ENCODE data around the gene TOMM5.
"Not testable (repeated sequence)": the region's sequence is repeated elsewhere in the genome, so short reads cannot be mapped to it uniquely, and the experiment has no call there.

The TOMM5 gene

DNA sequence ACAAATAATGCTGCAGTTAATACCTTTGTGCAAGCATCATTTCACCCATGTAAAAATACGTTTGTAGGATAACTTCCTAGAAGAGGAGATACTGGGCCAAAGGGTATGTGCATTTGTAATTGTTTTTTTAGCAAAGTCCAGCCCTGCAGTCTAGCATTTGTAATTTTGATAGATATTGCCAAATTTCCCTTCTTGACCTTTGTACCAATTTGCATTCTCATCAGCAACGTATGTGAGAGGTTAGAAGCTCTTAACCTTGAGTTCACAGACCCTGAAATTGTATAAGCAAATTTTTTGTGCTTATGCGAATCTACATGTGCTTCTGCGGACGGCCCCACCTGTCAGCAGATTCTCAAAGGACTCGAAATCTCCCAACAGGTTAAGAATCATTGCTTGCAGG is 18.6 kb upstream of the TOMM5 start:
- DNase-seq (ENCODE audit: low read depth) = no peak

GRCh38 chr9:37609735-37610397 is 17.5 kb upstream of the TOMM5 start:
- DNase-seq (ENCODE audit: low read depth) = no peak

- DNase-seq (ENCODE audit: low read depth) = no peak
These were observed 15.9 kb upstream of the TOMM5 start for GRCh38 chr9:37608250-37608649.

DNA sequence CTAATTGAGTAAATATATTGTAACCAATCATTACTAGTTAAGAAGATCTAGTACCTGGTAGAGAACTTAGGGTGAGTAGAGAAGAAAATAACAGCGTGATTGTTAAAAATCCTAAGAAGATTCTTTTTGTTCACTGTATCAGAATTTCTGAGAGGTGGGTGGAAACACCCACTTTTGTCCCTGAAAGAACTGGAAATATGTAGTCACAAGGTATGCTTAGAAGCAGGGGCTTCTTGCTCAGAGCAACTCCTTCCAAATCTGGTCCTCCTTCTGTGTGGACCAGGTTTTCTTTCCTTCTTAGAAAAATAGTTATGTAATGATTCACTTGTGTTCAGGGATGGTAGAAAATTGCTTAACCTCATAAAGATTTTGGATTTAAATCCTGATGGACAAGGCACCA is 11.9 kb upstream of the TOMM5 start:
- DNase-seq (ENCODE audit: low read depth) = no peak

DNA sequence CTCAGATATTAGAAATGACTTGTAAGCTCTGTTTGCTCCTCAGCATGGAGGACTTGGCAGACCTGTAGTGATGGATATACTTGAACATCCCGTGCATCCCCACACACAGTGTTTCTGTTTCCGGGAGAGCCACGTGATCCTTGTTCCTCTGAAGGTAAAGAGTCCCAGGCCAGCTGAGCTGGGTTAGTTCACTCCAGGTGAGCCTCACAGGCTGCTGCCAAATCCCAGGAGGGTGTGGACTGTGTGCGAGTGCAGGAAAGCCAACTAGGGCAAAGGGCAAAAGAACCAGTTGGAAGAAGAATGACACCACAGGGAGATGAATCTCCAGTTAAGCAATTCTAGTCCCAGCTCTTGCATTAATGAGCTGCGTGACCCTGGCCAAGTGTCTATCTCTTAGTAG is 10.4 kb upstream of the TOMM5 start:
- DNase-seq (ENCODE audit: low read depth) = no peak

DNA sequence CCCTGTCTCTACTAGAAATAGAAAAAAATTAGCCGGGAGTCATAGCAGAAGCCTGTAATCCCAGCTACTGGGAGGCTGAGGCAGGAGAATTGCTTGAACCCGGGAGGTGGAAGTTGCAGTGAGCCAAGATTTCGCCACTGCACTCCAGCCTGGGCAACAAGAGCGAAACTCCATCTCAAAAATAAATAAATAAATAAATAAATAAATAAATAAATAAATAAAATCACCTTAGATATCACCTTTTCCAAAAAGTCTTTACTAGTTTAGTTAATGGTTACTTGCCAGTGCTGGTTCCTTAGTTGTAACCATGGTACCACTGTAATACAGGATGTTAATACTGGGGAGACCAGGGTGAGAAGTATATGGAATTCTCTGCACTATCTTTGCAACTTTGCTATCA is 9.7 kb upstream of the TOMM5 start:
- not testable (repeated sequence) for DNase-seq (ENCODE audit: low read depth)

GRCh38 chr9:37596504-37596903 is 4.1 kb upstream of the TOMM5 start:
- DNase-seq (ENCODE audit: low read depth) = no peak

DNA sequence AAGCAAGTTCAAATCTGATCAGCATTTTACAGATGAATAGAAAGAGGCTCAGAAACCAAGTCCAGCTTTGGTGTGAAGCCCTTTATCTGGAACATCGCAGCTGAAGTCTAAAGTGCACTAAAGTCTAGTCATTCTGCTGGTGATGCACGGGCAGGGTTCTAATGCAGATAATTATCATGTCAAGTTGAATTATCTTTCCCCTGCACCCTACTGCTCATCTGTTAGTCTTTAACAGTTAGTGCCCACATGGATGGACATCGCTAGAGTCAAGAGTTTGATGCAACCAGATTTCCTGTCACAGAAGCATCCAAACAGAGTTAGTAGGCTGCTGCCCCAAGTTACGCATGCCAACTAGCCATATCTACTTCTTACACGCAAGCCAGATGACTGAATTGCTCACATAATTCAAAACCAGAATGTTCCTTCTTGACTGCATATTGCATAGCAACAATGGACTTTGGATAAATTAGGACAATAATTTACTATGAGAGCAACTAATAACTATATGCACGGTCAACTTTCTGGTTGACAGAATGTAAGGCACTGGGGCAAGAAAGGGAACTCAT is 1.6 kb upstream of the TOMM5 start:
- DNase-seq (ENCODE audit: low read depth) = no peak

DNA sequence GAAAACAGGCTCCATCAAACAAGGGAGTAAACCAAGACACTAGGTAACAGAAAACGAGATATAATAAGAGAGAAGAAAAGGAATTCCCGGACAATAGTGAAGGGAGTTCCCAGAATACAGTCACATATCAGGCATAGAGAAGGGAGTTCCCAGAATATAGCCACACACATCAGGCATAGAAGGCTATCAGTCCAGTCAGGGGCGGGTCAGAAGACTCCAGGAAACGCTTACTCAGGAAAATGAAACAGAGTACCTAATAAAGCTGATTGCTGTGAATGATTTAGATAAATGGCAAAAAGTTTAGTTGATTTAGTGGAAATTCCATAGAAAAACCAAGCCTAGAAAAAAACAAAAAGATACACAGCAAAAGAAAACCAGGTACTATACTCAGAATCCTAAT is 4.9 kb downstream of the TOMM5 start:
- no peak for DNase-seq (ENCODE audit: low read depth)

DNA sequence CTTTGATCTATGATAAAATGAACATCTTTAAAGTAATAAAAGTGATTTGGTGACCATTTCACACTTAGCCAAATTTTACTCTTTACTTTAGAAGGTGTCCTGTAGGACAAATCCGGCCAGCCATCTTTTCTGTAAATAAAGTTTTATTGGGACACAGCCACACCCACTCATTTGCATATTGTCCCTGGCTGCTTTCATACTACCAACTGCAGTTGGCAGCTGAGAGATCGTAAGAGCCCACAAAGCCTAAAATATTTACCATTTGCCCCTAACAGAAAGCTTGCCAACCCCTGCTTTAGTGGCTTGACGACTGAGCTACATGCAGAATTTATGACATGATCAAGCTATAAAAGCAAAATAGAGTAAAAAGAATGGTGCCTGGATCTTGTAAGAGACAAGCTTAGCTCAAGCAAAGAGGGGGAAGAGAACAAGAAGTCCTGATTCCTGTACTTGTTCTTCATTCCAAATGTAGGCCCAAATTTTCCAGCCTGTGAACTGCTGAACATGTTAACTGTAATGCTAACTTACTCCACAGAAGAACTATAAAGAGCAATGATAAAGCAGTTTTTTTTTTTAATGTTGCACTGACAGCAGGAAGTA is 8.8 kb downstream of the TOMM5 start:
- no peak for DNase-seq (ENCODE audit: low read depth)

- no peak for DNase-seq (ENCODE audit: low read depth)
These were observed 9.7 kb downstream of the TOMM5 start for GRCh38 chr9:37582548-37583157.

GRCh38 chr9:37575921-37576721 is 16.3 kb downstream of the TOMM5 start, which contains the start of gene FBXO10:
Gene FBXO10, minus strand, starts transcription at chr9:37576380. Its CDS starts 34,612 bp downstream, at chr9:37541768.
- no peak for DNase-seq (ENCODE audit: low read depth)

GRCh38 chr9:37575511-37575914 is 16.9 kb downstream of the TOMM5 start:
- no peak for DNase-seq (ENCODE audit: low read depth)

DNA sequence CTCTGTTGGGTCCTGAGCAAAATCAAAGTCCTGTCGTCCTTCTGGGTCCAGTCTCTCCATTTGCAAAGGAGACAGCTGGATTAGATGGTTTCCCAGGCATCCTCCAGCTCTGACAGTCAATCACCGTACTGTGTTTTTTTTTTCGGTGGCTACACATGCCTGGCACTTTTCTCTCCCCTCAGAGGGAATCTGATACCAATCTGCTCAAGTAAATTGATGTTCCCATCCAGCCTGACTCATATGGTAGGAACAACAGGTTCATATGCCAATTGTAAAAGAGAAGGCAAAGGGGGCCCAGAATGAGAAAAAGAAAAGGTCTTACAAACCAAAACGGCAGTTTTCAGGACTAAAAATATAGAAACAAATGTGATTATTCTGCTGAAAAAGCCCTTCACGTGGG is 17.4 kb downstream of the TOMM5 start:
- DNase-seq (ENCODE audit: low read depth) = no peak

- no peak for DNase-seq (ENCODE audit: low read depth)
These were observed 18.1 kb downstream of the TOMM5 start for GRCh38 chr9:37574241-37574721.

- DNase-seq (ENCODE audit: low read depth) = no peak
These were observed 21.1 kb downstream of the TOMM5 start for GRCh38 chr9:37571282-37571681.

GRCh38 chr9:37566716-37567115 is 25.7 kb downstream of the TOMM5 start:
- no peak for DNase-seq (ENCODE audit: low read depth)

DNA sequence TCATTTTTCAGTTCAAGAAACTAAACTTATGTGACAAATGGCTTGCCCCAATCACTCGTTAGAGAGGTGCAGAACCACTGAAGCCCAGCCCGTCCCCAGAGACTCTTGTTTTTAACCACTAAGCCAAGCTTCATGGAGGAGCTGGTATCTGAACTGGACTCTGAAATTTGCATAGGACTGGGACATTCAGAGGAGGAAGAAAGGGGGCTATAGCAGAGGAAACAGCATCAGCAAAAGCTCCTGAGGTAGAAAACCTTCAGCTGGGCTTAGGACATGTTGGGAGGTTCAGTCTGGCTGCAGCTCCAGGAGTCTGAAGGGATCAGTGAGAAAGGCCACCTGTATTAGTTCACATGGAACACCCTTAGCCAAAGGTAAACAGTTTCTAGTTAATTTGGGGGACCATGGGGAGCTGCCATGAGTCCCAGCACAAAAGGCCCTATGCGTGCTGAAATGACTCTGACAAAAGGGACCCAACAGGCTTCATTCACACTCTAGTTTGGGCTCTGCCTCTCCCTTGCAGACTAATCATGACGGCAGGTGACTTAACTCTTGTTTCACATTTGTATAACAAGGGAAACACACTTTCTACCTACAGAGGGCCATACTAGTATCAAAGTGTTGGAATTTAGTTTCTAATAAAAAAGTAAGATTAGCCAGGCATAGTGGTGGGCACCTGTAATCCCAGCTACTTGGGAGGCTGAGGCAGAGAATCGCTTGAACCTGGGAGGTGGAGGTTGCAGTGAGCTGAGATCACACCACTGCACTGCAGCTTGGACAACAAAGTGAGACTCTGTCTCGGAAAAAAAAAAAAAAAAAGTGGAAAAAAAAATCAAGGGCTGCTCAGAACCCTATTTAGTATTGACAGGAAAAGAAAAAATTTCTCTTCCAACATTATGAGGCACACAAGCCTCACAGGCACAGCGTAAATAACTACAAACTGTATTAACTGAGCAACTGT is 26.5 kb downstream of the TOMM5 start:
- no peak for DNase-seq (ENCODE audit: low read depth)

DNA sequence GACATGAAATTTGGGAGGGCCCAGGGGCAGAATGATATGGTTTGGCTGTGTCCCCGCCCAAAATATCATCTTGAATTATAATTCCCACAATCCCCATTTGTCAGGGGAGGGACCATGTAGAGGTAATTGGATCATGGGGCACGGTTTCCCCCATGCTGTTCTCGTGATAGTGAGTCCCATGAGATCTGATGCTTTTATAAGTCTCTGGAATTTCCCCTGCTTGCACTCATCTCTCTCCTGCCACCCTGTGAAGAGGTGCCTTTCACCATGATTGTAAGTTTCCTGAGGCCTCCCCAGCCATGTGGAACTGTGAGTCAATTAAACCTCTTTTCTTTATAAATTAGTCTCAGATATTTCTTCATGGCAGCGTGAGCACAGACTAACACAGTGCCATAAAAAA is 27.5 kb downstream of the TOMM5 start:
- DNase-seq (ENCODE audit: low read depth) = no peak

GRCh38 chr9:37563806-37564513 is 28.4 kb downstream of the TOMM5 start:
- no peak for DNase-seq (ENCODE audit: low read depth)

Measured in HS-5 (cell line).